GM15510 (cell line): ENCODE measurements around the gene POFUT2.

Source experiments
- POLR2A ChIP-seq: IDR thresholded peaks from 3 replicates; pipeline ENCODE4 v1.6.1; 2011; ENCODE audit warnings: borderline replicate concordance; ENCODE audit not compliant: insufficient read length; ENCODE audit errors: extremely low read depth

The POFUT2 gene

GRCh38 chr21:45319461-45320211 is 31.9 kb upstream of the POFUT2 start:
- no peak for TF ChIP-seq POLR2A

- TF ChIP-seq POLR2A: no peak
These were observed 31.1 kb upstream of the POFUT2 start for GRCh38 chr21:45318556-45319404.

- no peak for TF ChIP-seq POLR2A
These were observed 30.5 kb upstream of the POFUT2 start for GRCh38 chr21:45318146-45318555.

GRCh38 chr21:45317398-45318145 is 29.9 kb upstream of the POFUT2 start:
- TF ChIP-seq POLR2A: no peak

GRCh38 chr21:45316871-45317397 is 29.2 kb upstream of the POFUT2 start:
- no peak for TF ChIP-seq POLR2A

- no peak for TF ChIP-seq POLR2A
These were observed 26.0 kb upstream of the POFUT2 start for GRCh38 chr21:45313682-45314081.

GRCh38 chr21:45313015-45313414 is 25.3 kb upstream of the POFUT2 start:
- no peak for TF ChIP-seq POLR2A

GRCh38 chr21:45312296-45312695 is 24.6 kb upstream of the POFUT2 start:
- no peak for TF ChIP-seq POLR2A

GRCh38 chr21:45310459-45310858 is 22.8 kb upstream of the POFUT2 start:
- TF ChIP-seq POLR2A: no peak

- TF ChIP-seq POLR2A: no peak
These were observed 22.3 kb upstream of the POFUT2 start for GRCh38 chr21:45309987-45310381.

- no peak for TF ChIP-seq POLR2A
These were observed 21.6 kb upstream of the POFUT2 start for GRCh38 chr21:45309069-45309986.

- no peak for TF ChIP-seq POLR2A
These were observed 20.7 kb upstream of the POFUT2 start for GRCh38 chr21:45308194-45309068.
